Lower leg skin (tissue), 4 donors: ENCODE measurements around the gene RSPO1. TPM values are rescaled to one million over a fixed set of nuclear protein-coding genes. Genes with fewer than 3 reads are reported as not detected.
"Not testable (repeated sequence)": the region's sequence is repeated elsewhere in the genome, so short reads cannot be mapped to it uniquely, and the experiment has no call there.

Experiments
- DNase-seq, 2 donors: peaks; one replicate each; pipeline ENCODE4 v3.0.0-alpha.2; 2019; ENCODE audit warnings: low spot score in 2 of 2
- H3K4me3 ChIP-seq: fragments of 200-600 bp; sonication (generic); 2 replicates; pipeline ENCODE4 v1.5.1; 2017; ENCODE audit warnings: mild to moderate bottlenecking, low read depth; ENCODE audit not compliant: poor library complexity, severe bottlenecking
- CTCF ChIP-seq, 3 donors: fragments of 450-650 bp; IDR thresholded peaks; one replicate each; pipeline ENCODE4 v1.5.1; 2016; ENCODE audit warnings: antibody characterized with exemption in 3 of 3, mild to moderate bottlenecking in 3 of 3, moderate library complexity in 2 of 3
- POLR2A ChIP-seq, 2 donors: fragments of 450-650 bp; IDR thresholded peaks; one replicate each; pipeline ENCODE4 v1.6.1; 2016 to 2017; ENCODE audit warnings: antibody characterized with exemption in 2 of 2, mild to moderate bottlenecking in 1 of 2, moderate library complexity in 1 of 2
- WGBS, 2 donors: methylation state at CpG; one replicate each; pipeline ENCODE4 v1.1.5; 2018; 5-methylcytosine and 5-hydroxymethylcytosine counted together
- intact Hi-C: fragments of 100-400 bp; cut with DNase I; formaldehyde crosslinking; loops from one replicate; pipeline ENCODE4 v1.15.0; 2023; ENCODE audit warnings: low total_unique reads
- total RNA-seq, 4 donors: library from RNA; depleted of rRNA; stranded (reverse); fragments of >200 nt; gene quantifications; one replicate each; pipeline ENCODE4 v1.1.0, GENCODE V29; 2016

RSPO1 gene
- total RNA-seq, 4 donors from 2014 or later: 1.1 to 9.4 (median 6.2) TPM

GRCh38 chr1:37593726-37594125 is 41.0 kb downstream of the RSPO1 start:
- 94 to 95% methylated on average over 6 of the region's 6 CpGs for WGBS, 2 donors

GRCh38 chr1:37588939-37589338 is 45.8 kb downstream of the RSPO1 start:
- TF ChIP-seq POLR2A (IDR thresholded peaks at IDR 0.05): no peak
- no peak for TF ChIP-seq CTCF (IDR thresholded peaks at IDR 0.05)
- intact Hi-C loops: no loop called here
- no peak overlapping the region for H3K4me3 ChIP-seq
- peak in 1 of 2 donors; percentile 17 for DNase-seq
- 86 to 89% methylated on average over 2 of the region's 2 CpGs for WGBS, 2 donors

More at GRCh38 chr1:37593726-37594125, 41.0 kb downstream of the RSPO1 start:
- peak in 1 of 2 donors; percentile 43 for DNase-seq
- H3K4me3 ChIP-seq: no peak overlapping the region
- intact Hi-C loops: no loop called here
- no peak for TF ChIP-seq CTCF (IDR thresholded peaks at IDR 0.05)
- TF ChIP-seq POLR2A (IDR thresholded peaks at IDR 0.05): no peak

DNA sequence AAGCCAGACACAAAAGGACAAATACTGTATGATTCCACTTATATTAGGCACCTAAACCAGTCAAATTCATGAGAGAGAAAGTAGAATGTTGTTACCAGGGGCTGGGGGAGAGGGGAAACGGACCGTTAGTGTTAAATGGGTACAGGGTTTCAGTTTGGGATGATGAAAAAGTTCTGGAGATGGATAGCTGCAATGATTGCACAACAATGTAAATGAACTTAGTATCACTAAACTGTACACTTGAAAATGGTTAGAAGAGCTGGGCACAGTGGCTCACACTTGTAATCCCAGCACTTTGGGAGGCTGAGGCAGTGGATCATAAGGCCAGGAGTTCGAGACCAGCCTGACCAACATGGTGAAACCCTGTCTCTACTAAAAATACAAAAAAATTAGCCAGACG is 50.1 kb downstream of the RSPO1 start:
- 90 to 92% methylated on average over 4 of the region's 4 CpGs for WGBS, 2 donors
- intact Hi-C loops, H3K4me3 ChIP-seq: not testable (repeated sequence)
- DNase-seq: peak in 1 of 2 donors; percentile 23

DNA sequence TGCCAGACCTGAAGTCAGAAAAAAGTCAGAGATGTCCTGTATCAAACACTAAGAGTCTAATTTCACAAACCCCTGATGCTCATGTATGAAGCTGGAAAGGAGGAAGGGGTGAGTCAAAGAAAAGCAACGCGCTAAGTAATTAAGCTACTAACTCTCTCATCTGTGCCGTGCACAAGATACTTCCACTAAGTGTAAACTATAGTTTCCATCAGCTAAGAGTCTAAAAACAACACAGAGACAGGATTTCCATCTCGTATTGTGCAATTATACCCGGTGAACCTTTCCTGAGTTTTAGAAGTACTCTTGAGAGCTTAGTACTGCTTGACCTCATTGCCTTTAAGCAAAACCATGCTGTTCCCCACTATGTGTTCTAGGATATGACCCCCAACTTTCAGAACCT is 59.0 kb downstream of the RSPO1 start:
- no peak for TF ChIP-seq POLR2A (IDR thresholded peaks at IDR 0.05)
- TF ChIP-seq CTCF (IDR thresholded peaks at IDR 0.05): no peak
- intact Hi-C loops: no loop called here
- no peak for DNase-seq
- WGBS, 2 donors: 90 to 92% methylated on average over 5 of the region's 5 CpGs
- no peak overlapping the region for H3K4me3 ChIP-seq

GRCh38 chr1:37574834-37575480 is 59.7 kb downstream of the RSPO1 start:
- intact Hi-C loops: no loop called here
- TF ChIP-seq CTCF (IDR thresholded peaks at IDR 0.05): no peak
- 62 to 70% methylated on average over 7 of the region's 7 CpGs for WGBS, 2 donors
- H3K4me3 ChIP-seq: no peak overlapping the region
- peak in 1 of 2 donors; percentile 21 for DNase-seq

GRCh38 chr1:37570528-37571334 is 64.0 kb downstream of the RSPO1 start:
- 88 to 93% methylated on average over 3 of the region's 3 CpGs for WGBS, 2 donors
- intact Hi-C loops: no loop called here
- no peak overlapping the region for H3K4me3 ChIP-seq
- TF ChIP-seq POLR2A (IDR thresholded peaks at IDR 0.05): no peak
- TF ChIP-seq CTCF (IDR thresholded peaks at IDR 0.05): no peak
- no peak for DNase-seq
